Stimulated activated naive B cell treated with anti-CD40 and anti-IgM and Interleukin-4, amounts not matched to agents 10 μg/mL and 1 μg/mL and 100 μg/mL, for 72 hours (primary cell): ENCODE measurements around the gene RAC3.

Source experiments
- ATAC-seq, 2 donors: fragments of 150-1000 bp; cut with Tn5 transposase; replicated peaks; 2 replicates each; pipeline ENCODE4 v1.10.0; 2021; ENCODE audit warnings: moderate library complexity in 1 of 2
- DNase-seq: peaks from one replicate; pipeline ENCODE4 v3.0.0; 2021
- H3K27ac Mint-ChIP-seq: one replicate; pipeline ENCODE4 v1.8.0; 2022; ENCODE audit warnings: mild to moderate bottlenecking, mixed read lengths
- H3K27me3 Mint-ChIP-seq, 2 donors: one replicate each; pipeline ENCODE4 v1.8.0; 2022; ENCODE audit warnings: mixed read lengths in 2 of 2
- H3K36me3 Mint-ChIP-seq, 2 donors: one replicate each; pipeline ENCODE4 v1.8.0; 2022; ENCODE audit warnings: mixed read lengths in 2 of 2, mild to moderate bottlenecking in 1 of 2
- H3K4me1 Mint-ChIP-seq, 2 donors: one replicate each; pipeline ENCODE4 v1.8.0; 2022; ENCODE audit warnings: mixed read lengths in 2 of 2, mild to moderate bottlenecking in 1 of 2
- H3K4me3 Mint-ChIP-seq, 2 donors: one replicate each; pipeline ENCODE4 v1.8.0; 2022; ENCODE audit warnings: mild to moderate bottlenecking in 2 of 2, mixed read lengths in 2 of 2, moderate library complexity in 1 of 2
- H3K9me3 Mint-ChIP-seq, 2 donors: one replicate each; pipeline ENCODE4 v1.8.0; 2022; ENCODE audit warnings: mixed read lengths in 2 of 2, mild to moderate bottlenecking in 1 of 2

Gene RAC3

GRCh38 chr17:82014432-82014831 is 17.0 kb upstream of the RAC3 start:
- no peak for DNase-seq
- ATAC-seq = no peak
- no peaks in the 10 kb centered on the region for H3K27me3 Mint-ChIP-seq
- peaks cover 6 to 10% of the 10 kb centered on the region in 2 donors for H3K36me3 Mint-ChIP-seq
- H3K4me3 Mint-ChIP-seq = no peak overlapping the region
- H3K4me1 Mint-ChIP-seq = peaks cover 0 to 1% of the 10 kb centered on the region in 2 donors
- H3K27ac Mint-ChIP-seq = no peak overlapping the region
- no peaks in the 10 kb centered on the region for H3K9me3 Mint-ChIP-seq

- Mint-ChIP-seq H3K27me3 (no peaks in the 10 kb centered on the region), H3K4me1 (peaks cover 1 to 2% of the 10 kb centered on the region in 2 donors), H3K9me3 (no peaks in the 10 kb centered on the region), H3K27ac (no peak overlapping the region), H3K36me3 (peaks cover 3 to 8% of the 10 kb centered on the region in 2 donors), H3K4me3 (no peak overlapping the region)
- DNase-seq = no peak
- ATAC-seq = no peak
These were observed 16.5 kb upstream of the RAC3 start for GRCh38 chr17:82014971-82015310.

- no peak overlapping the region for H3K4me3 Mint-ChIP-seq
- H3K4me1 Mint-ChIP-seq = peaks cover 3 to 7% of the 10 kb centered on the region in 2 donors
- DNase-seq (no peak), ATAC-seq (no peak)
- H3K9me3 Mint-ChIP-seq = no peaks in the 10 kb centered on the region
- H3K36me3 Mint-ChIP-seq = peaks cover 3 to 9% of the 10 kb centered on the region in 2 donors
- no peaks in the 10 kb centered on the region for H3K27me3 Mint-ChIP-seq
- no peak overlapping the region for H3K27ac Mint-ChIP-seq
These were observed 16.0 kb upstream of the RAC3 start for GRCh38 chr17:82015311-82015971.

- H3K36me3 Mint-ChIP-seq = peaks cover 3 to 7% of the 10 kb centered on the region in 2 donors
- H3K27ac Mint-ChIP-seq = no peak overlapping the region
- H3K4me3 Mint-ChIP-seq = no peak overlapping the region
- no peaks in the 10 kb centered on the region for H3K27me3 Mint-ChIP-seq
- DNase-seq (no peak), ATAC-seq (no peak)
- no peaks in the 10 kb centered on the region for H3K9me3 Mint-ChIP-seq
- H3K4me1 Mint-ChIP-seq = peaks cover 8 to 15% of the 10 kb centered on the region in 2 donors
These were observed 15.2 kb upstream of the RAC3 start for GRCh38 chr17:82016061-82016874.

GRCh38 chr17:82016875-82017459 is 14.5 kb upstream of the RAC3 start:
- no peak overlapping the region for H3K27ac Mint-ChIP-seq
- peaks cover 3 to 7% of the 10 kb centered on the region in 2 donors for H3K36me3 Mint-ChIP-seq
- no peaks in the 10 kb centered on the region for H3K9me3 Mint-ChIP-seq
- DNase-seq (no peak), ATAC-seq (no peak)
- peaks cover 15 to 22% of the 10 kb centered on the region in 2 donors for H3K4me1 Mint-ChIP-seq
- H3K27me3 Mint-ChIP-seq = no peaks in the 10 kb centered on the region
- H3K4me3 Mint-ChIP-seq = no peak overlapping the region

GRCh38 chr17:82017612-82018151 is 13.8 kb upstream of the RAC3 start:
- Mint-ChIP-seq H3K27me3 (no peaks in the 10 kb centered on the region), H3K9me3 (no peaks in the 10 kb centered on the region), H3K36me3 (peaks cover 3 to 6% of the 10 kb centered on the region in 2 donors), H3K4me1 (peaks cover 17 to 24% of the 10 kb centered on the region in 2 donors), H3K27ac (no peak overlapping the region), H3K4me3 (no peak overlapping the region)
- DNase-seq (no peak), ATAC-seq (no peak)

GRCh38 chr17:82018152-82018988 is 13.1 kb upstream of the RAC3 start:
- no peak for ATAC-seq

GRCh38 chr17:82018989-82019689 is 12.3 kb upstream of the RAC3 start:
- Mint-ChIP-seq H3K36me3 (peaks cover 3 to 4% of the 10 kb centered on the region in 2 donors), H3K27ac (no peak overlapping the region), H3K4me1 (peaks cover 22 to 31% of the 10 kb centered on the region in 2 donors), H3K4me3 (no peak overlapping the region), H3K27me3 (no peaks in the 10 kb centered on the region), H3K9me3 (no peaks in the 10 kb centered on the region)
- DNase-seq = no peak
- ATAC-seq = no peak

More at GRCh38 chr17:82018152-82018988, 13.1 kb upstream of the RAC3 start:
- Mint-ChIP-seq H3K4me3 (no peak overlapping the region), H3K27ac (no peak overlapping the region), H3K27me3 (no peaks in the 10 kb centered on the region), H3K36me3 (peaks cover 3 to 4% of the 10 kb centered on the region in 2 donors), H3K9me3 (no peaks in the 10 kb centered on the region), H3K4me1 (peaks cover 17 to 24% of the 10 kb centered on the region in 2 donors)
- no peak for DNase-seq

GRCh38 chr17:82019690-82020571 is 11.5 kb upstream of the RAC3 start:
- H3K27ac Mint-ChIP-seq = no peak overlapping the region
- H3K9me3 Mint-ChIP-seq = no peaks in the 10 kb centered on the region
- H3K4me1 Mint-ChIP-seq = peaks cover 23 to 33% of the 10 kb centered on the region in 2 donors
- ATAC-seq (no peak), DNase-seq (peak; percentile 51)
- H3K4me3 Mint-ChIP-seq = peak overlapping the region in 1 of 2 donors; percentile 23
- H3K27me3 Mint-ChIP-seq = no peaks in the 10 kb centered on the region
- H3K36me3 Mint-ChIP-seq = peaks cover 3 to 4% of the 10 kb centered on the region in 2 donors

GRCh38 chr17:82020572-82021106 is 10.8 kb upstream of the RAC3 start:
- Mint-ChIP-seq H3K27me3 (no peaks in the 10 kb centered on the region), H3K9me3 (no peaks in the 10 kb centered on the region), H3K36me3 (peaks cover 5 to 7% of the 10 kb centered on the region in 2 donors), H3K4me1 (peaks cover 23 to 33% of the 10 kb centered on the region in 2 donors), H3K4me3 (peak overlapping the region in 1 of 2 donors; percentile 23), H3K27ac (no peak overlapping the region)
- DNase-seq (no peak), ATAC-seq (no peak)

GRCh38 chr17:82021107-82021899 is 10.2 kb upstream of the RAC3 start:
- H3K27ac Mint-ChIP-seq = no peak overlapping the region
- DNase-seq (peak; percentile 40), ATAC-seq (no peak)
- peaks cover 23 to 33% of the 10 kb centered on the region in 2 donors for H3K4me1 Mint-ChIP-seq
- peak overlapping the region; percentile 88 to 91 for H3K4me3 Mint-ChIP-seq
- no peaks in the 10 kb centered on the region for H3K9me3 Mint-ChIP-seq
- no peaks in the 10 kb centered on the region for H3K27me3 Mint-ChIP-seq
- H3K36me3 Mint-ChIP-seq = peaks cover 7 to 9% of the 10 kb centered on the region in 2 donors

GRCh38 chr17:82021900-82022309 is 9.6 kb upstream of the RAC3 start:
- peaks cover 0 to under 1% of the 10 kb centered on the region in 2 donors for H3K27me3 Mint-ChIP-seq
- H3K9me3 Mint-ChIP-seq = no peaks in the 10 kb centered on the region
- no peak for ATAC-seq
- H3K4me1 Mint-ChIP-seq = peaks cover 23 to 33% of the 10 kb centered on the region in 2 donors
- H3K27ac Mint-ChIP-seq = peak overlapping the region; percentile 14
- peak overlapping the region; percentile 88 to 91 for H3K4me3 Mint-ChIP-seq
- H3K36me3 Mint-ChIP-seq = peaks cover 7 to 14% of the 10 kb centered on the region in 2 donors
- DNase-seq = no peak
